HL-60 (cell line): ENCODE measurements around the gene DCAF15.

Experiments
- CTCF ChIP-seq: IDR thresholded peaks from one replicate; pipeline ENCODE4 v1.5.1; 2011; ENCODE audit warnings: low read length, control low read depth, inconsistent platforms; ENCODE audit not compliant: insufficient read depth
- SPI1 ChIP-seq: IDR thresholded peaks from 2 replicates; pipeline ENCODE4 v1.6.1; 2012; ENCODE audit warnings: low read depth, mild to moderate bottlenecking, borderline replicate concordance

GRCh38 chr19:13985771-13986347, 33.5 kb downstream of the DCAF15 start:
- TF ChIP-seq CTCF (no peak), SPI1 (no peak)
